LNCAP (cell line): ENCODE data around the gene ALOX5AP.

ENCODE experiments used
- CTCF ChIP-seq: fragments of 450-650 bp; IDR thresholded peaks from 2 replicates; pipeline ENCODE4 v1.5.1; 2017; ENCODE audit warnings: mild to moderate bottlenecking

Gene ALOX5AP

GRCh38 chr13:30725326-30726085, 9.8 kb upstream of the ALOX5AP start:
- no peak for TF ChIP-seq CTCF

- TF ChIP-seq CTCF: no peak
Measured at GRCh38 chr13:30726192-30726591, 9.2 kb upstream of the ALOX5AP start.

GRCh38 chr13:30727491-30728355, 7.6 kb upstream of the ALOX5AP start:
- TF ChIP-seq CTCF: no peak

GRCh38 chr13:30729801-30730200, 5.5 kb upstream of the ALOX5AP start:
- no peak for TF ChIP-seq CTCF

GRCh38 chr13:30730526-30730925, 4.8 kb upstream of the ALOX5AP start:
- TF ChIP-seq CTCF: no peak

- no peak for TF ChIP-seq CTCF
Measured at GRCh38 chr13:30731361-30732045, 3.8 kb upstream of the ALOX5AP start.

GRCh38 chr13:30732046-30732390, 3.3 kb upstream of the ALOX5AP start:
- no peak for TF ChIP-seq CTCF
